Activated naive CD4-positive, alpha-beta T cell treated with Interleukin-2 at 50 U/mL for 16 hours (primary cell): Measurements from ENCODE around the gene DMP1.
"Not testable (repeated sequence)": the region's sequence is repeated elsewhere in the genome, so short reads cannot be mapped to it uniquely, and the experiment has no call there.

ENCODE experiments used
- DNase-seq: peaks from one replicate; pipeline ENCODE4 v3.0.0-alpha.2; 2020

Gene DMP1

GRCh38 chr4:87688316-87688715, 38.2 kb downstream of the DMP1 start:
- no peak for DNase-seq

DNA sequence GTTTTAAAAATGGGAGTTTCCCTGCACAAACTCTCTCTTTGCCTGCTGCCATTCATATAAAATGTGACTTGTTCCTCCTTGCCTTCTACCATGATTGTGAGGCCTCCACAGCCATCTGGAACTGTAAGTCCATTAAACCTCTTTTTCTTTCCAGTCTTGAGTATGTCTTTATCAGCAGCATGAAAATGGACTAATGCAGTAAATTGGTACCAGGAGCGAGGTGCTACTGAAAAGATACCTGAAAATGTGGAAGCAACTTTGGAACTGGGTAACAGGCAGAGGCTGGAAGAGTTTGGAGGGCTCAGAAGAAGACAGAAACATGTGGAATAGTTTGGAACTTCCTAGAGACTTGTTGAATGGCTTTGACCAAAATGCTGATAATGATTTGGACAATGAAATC, 40.9 kb downstream of the DMP1 start:
- DNase-seq, result not testable (repeated sequence)

DNA sequence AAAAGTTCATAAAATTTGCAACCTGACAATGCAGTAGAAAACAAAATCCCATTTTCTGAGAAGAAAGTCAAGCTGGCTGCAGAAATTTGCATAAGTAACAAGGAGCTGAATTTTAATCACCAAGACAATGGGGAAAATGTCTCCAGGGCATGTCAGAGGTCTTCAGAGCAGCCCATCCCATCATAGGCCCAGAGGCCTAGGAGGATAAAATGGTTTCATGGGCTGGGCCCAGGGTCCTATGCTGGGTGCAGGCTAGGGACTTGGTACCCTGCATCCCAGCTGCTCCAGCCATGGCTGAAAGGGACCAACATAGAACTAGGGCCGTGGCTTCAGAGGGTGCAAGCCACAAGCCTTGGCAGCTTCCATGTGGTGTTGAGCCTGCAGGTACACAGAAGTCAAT, 42.0 kb downstream of the DMP1 start:
- DNase-seq, result not testable (repeated sequence)

- DNase-seq, result no peak
Observed at GRCh38 chr4:87697272-87697671, 47.2 kb downstream of the DMP1 start.

- DNase-seq, result no peak
Observed at GRCh38 chr4:87697945-87698344, 47.9 kb downstream of the DMP1 start.

DNA sequence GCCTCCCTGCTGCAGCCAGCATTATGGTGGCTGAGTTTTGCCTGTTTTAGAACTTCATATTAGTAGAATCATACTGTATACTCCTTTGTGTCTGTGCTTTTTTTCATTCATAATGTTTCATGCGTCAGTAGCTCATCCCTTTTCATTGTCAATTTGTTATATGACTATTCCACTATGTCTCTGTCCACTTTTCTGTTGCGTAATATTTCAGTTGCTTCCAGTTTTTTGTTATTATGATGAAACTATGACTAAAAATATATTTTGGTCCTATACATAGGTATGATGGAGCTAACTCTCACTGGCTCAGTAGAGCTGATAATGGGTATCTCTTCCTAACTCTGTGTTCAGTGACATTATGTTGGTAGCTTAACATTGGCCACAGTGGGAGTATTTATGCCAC, 48.3 kb downstream of the DMP1 start:
- no peak for DNase-seq

- DNase-seq, result no peak
Observed at GRCh38 chr4:87704001-87704400, 53.9 kb downstream of the DMP1 start.

- no peak for DNase-seq
Observed at GRCh38 chr4:87707279-87707918, 57.3 kb downstream of the DMP1 start.
